Activated CD8-positive, alpha-beta memory T cell treated with anti-CD3 and anti-CD28 coated beads, Interleukin-2, amount 50 U/mL, for 1 hour (primary cell): ENCODE results near the gene OCLN.
"Not testable (repeated sequence)": the region's sequence is repeated elsewhere in the genome, so short reads cannot be mapped to it uniquely, and the experiment has no call there.

Experiments
- DNase-seq: peaks from one replicate; pipeline ENCODE4 v3.0.0-alpha.2; 2020; ENCODE audit errors: extremely low read depth

Gene OCLN

DNA sequence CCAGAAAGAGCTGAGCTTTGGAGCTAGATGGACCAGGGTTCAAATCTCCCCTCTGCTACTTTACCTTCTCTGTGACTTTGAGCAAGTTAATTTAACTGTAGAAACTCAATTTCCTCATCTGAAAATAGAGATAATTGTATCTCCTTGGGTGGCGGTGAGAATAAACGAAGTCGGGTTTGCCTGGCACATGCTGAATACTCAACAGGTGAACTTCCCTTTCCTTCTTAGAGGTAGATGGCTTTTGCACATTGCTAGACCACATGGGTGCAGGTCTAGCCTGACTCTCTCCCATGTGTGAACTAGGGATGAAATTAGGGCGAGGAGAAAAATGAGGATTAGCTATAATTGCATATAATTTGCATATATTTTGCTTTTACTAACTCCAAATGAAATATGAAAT lies 36.0 kb downstream of the OCLN start:
- no peak for DNase-seq

DNA sequence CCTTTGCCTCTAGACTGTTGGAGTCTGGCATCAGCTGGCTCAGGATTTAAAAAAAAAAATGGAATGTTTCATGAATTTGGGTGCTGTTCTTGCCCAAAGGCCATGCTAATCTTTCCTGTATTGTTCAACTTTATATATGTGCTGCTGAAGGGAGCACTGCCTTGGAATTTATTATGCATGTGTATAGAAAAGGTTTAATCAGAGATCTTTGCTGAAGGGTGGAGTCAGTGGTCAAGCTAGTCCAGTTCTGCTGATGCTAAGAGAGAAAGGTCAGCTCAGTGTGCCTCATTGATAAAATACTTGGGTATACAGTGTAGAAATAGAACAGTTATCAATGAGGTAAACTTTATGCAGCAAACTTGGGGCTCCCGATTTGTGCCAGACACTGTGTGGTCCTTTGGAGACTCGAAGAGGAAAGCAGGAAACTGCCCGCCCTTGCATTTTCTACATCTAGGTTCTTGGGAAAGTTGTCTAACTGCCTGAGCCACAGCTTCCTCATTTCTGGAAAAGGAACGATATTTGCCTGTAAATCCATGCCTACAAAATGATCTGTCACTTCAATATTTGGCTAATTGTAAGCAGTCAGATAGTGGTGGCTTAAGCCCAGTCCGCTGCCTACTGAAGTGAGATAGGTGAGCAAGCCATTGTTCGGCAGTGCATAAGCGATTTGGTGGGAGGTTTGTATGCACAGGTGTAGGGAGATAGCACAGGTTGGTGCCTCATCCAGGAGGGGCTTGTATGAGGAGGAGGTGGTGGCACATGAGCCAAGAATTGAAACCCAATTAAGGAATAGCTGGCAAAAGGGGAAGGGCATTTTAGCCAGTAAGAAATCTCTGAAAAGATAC lies 38.2 kb downstream of the OCLN start:
- DNase-seq, result no peak

DNA sequence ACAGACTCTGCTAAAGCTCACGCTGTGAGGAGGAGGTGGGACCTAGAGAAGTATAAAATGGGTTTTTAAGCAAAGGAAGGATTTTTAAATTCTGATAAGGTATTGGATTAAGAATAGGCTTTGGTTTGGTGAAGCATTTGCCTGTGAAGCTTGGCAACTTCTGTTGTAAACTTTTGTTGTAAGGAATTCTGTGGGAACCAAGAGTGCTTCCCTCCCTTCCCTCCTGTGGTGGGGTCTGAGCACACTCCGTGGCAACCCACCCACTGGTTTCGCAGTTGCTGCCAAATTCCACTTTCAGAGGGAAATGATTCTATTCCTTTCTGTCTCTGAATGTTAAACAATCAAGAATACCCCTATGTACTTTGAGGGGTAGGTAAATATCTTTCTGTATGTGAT lies 38.8 kb downstream of the OCLN start:
- DNase-seq, result no peak

DNA sequence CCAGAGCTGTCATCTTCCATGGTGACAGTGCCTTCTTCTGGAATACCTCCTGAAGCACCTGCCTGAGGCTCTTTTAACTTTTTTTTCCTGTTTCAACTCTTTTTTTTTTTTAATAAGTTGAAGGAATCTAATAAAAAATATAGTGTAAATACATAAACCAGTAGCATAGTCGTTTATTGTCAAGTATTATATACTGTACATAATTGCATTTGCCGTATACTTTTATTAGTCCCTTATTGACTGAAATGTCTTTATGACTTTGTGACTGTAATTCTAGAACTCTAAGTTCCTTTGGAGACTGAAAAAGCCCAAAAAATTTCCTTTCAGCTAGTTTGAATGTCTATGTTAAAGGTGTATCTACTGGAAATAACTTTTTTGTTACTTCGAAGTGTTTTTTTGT lies 45.3 kb downstream of the OCLN start:
- DNase-seq, result not testable (repeated sequence)

DNA sequence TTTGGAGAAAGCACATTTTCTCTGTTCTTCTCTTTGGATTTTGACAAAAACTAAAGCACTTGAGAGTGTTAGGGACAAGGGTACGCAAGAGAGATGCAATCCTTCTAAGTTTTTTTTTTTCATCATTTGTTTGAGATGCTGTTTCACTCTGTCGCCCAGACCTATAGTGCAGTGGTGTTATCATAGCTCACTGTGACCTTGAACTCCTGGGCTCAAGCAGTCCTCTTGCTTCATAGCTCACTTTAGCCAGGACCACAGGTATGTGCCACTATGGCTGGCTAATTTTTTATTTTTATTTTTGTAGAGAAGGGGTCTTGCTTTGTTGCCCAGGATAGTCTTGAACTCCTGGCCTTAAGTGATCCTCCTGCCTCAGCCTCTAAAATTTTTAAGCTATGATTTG lies 46.1 kb downstream of the OCLN start:
- DNase-seq, result not testable (repeated sequence)

DNA sequence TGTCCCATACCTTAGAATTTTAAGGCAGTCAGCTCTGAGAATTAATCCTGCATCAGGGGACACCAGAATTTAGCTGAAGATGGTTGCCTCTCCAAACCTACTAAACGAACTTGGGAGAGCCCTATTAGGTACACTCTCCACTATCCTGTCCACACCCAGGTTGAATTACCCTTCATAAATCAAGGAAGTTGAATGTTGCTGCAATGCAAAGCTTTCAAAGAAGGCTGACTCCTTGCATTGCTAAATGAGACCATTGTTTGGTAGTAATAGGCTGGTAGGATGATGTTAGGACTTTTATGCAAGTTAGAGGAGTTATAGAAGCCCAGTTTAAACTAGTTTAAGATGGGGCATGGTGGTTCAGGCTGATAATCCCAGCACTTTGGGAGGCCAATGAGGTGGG lies 48.8 kb downstream of the OCLN start:
- DNase-seq, result not testable (repeated sequence)

DNA sequence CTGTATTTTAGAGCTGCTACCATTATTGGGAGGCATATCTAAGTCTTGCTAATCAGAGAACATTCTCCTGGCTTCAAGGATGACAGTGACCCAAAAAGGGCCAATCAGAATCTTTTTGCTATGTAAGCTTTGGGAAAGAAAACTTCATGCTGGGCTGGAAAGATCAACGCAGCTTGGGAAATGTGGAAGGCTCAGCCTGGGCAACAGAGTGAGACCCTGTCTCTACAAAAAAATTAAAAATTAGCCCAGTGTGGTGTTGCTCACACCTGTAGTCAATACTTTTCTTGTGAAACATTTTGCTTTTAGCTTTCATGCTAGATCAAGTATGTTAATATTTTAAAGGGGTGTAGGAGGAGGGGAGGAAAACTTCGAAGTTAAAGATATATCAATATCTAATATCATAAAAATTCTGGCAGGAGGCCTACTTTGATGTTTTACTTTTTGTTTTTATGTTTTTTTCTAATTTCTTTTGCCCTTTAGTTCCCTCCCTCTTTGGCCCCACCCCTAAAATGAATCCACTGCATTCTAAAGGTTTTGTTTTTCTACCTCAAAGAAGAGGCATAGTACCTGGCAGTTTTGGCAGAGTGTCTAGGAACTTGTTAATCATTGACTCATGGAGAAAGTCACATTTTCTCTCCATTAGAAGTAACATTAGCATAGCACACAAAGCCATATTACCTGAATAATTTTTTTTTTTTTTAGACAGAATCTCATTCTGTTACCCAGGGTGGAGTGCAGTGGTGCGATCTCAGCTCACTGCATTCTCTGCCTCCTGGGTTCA lies 50.4 kb downstream of the OCLN start:
- not testable (repeated sequence) for DNase-seq

DNA sequence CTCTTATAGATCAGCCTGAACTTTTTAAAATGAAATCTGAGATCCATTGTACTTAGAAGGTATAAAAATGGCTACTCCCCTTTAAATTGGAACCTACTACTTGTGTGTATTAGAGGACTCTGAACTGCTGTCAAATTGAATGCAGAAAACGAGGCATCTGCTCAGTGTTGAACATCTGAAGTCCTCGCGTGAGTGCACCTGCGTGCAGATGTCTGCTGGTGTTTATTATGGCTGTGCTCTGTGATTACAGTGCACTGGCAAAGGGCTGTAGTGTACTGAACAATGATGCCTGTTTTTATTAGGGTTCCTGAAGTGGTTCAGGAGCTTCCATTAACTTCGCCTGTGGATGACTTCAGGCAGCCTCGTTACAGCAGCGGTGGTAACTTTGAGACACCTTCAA lies 52.0 kb downstream of the OCLN start:
- not testable (repeated sequence) for DNase-seq

DNA sequence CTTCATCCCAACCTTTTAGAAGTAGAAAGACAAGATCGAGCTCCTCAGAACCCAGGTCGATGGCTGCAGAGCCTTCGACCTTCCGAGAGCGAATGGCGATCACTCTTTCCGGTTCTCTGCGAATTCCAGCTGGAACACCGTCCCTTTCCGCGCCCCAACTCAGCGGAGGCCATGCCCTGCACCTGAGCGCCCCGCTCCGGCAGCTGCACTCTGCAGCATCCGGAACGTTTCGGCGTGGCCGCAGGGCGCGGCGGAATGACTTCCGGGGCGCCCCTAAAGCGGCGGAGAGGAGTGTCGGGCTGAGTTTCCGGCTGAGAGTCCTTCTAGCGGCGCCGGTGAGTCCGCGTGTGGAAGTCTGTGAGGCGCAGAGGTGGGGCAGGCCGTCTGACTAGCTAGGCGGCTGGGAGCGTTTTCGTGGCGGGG lies 67.3 kb downstream of the OCLN start, which contains the start of gene GTF2H2C:
TSS of gene GTF2H2C (plus strand) at position 284 of the 423 bp plus-strand sequence. CDS start 4,942 bp downstream, outside the sequence.
- peak; percentile 43 for DNase-seq

DNA sequence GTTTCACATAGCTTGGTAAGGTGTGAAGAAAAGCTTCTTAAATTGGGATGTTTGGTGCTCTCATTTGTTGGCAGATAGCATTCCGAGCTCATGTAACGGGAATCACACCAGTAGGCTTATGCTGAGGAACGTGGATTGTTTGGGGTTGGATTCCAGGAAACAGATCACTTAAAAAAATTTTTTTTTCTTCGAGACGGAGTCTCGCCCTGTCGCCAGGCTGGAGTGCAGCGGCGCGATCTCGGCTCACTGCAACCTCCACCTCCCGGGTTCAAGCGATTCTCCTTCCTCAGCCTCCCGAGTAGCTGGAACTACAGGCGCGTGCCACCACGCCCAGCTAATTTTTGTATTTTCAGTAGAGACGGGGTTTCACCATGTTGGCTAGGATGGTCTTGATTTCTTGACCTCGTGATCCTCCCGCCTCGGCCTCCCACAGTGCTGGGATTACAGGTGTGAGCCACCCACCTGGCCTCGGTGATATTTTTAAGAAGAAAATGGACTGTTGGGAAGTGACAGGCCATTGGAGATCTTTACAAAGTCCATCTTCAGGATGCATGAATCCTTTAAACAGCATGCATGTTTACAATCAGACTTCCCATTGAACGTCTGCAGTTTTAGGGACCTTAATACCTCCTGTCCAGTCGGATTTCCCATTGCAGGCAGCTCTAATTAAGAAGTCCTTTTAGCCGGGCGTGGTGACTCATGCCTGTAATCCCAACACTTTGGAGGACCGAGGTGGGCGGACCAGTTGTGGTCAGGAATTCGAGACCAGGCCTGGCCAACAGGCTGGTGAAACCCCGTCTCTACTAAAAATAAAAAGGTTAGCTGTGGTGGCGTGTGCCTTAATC lies 68.2 kb downstream of the OCLN start:
- not testable (repeated sequence) for DNase-seq

DNA sequence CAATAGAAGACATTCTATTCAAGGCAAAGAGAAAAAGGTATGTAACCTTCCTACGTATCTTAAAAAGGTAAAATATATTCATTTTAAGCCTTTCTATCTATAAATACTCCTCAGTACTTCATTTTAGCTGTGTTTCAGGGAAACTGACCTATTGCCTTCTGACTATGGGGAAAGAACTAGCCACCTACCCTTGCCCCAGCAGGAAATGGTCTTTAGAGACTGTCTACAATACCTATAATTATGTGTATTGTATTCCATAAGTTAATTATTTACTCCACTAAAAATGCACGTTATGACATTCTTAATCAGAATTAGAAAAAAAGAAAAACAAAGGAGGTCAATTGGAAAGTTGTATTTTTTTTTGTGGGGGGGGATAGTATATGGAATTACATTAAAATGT lies 73.6 kb downstream of the OCLN start:
- DNase-seq, result not testable (repeated sequence)

DNA sequence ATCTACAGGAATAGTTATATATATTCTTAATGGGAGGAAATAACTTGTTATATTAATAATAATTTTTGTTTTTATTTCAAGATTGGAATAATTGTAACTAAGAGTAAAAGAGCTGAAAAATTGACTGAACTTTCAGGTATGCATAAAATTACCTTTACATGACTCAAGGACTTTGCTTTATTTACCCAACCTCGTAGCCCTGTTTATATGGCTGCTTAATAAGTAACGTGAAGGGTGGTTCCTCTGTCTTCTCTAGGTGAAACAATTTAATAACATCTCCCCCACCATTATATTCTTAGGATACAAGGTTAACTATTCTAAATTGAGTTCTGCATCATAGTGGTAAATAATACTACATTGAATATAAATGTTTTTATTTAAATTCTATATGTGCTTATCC lies 75.5 kb downstream of the OCLN start:
- DNase-seq, result not testable (repeated sequence)

DNA sequence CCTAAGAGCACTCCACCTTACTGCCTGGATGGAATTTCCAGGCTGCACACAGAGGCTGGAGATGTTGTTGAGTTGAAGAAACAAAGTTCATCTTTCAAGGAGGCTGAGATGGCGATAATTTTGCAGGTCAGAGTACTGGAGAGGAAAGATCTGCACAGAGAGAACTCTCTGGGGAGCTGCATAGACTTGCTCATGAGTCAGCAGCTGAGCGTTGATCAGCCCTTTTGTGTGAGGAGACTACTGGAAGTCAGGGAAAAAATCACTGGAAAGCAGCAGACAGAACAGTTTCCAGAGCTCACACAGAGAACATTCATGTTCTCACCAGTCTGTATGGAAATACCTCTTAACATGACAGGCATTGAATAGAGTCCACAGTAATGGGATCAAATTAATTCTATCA lies 90.8 kb downstream of the OCLN start:
- DNase-seq, result not testable (repeated sequence)

DNA sequence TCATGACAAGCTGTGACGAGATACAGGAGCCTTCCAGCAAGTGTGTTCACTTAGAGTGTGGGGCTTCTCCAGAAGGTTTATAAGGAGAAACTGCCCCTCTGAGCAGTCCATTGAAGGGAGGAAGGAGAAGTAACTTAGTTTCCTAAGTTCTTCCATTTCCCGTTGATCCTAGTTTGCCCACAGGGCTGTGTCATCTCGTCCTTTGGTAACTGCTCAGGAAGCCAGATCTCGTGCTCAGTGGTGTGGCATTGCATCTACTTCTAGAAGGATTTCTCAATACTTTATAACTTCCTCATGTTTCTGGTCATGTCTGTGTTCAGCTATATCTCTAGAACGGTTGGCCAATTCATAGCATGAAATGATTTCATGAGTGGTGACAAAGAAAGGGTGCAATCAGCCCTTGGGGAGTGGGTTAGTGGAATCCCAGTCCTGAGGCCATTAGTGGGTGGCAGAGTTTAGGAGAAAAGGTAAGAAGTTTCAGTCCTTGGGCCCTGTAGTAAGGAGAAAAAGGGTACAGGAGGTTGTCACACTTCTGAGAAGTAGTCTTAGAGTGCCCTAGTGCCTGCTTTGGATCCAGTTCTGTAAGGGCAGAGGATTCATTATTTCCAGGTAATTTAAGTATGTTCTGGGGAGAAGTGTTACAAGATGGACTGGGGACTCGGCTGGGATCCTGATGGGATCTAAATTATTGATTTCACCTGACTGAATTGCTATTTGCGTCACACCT lies 103.7 kb downstream of the OCLN start:
- not testable (repeated sequence) for DNase-seq

DNA sequence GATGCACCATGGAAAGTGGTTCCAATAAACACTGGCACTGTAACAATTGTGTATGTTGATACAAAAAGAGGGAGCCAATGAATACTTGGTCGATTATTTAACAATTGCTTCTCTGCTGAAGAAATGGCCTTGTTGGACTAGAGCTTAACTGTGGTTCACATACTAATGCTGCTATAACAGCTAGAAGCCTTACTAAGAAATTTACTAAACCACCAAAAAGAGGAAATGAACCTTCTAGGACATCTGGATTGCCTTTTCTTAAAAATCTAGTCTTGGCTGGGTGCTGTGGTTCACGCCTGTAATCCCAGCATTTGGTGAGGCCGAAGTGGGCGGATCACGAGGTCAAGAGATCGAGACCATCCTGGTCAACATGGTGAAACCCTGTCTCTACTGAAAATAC lies 109.4 kb downstream of the OCLN start:
- DNase-seq, result not testable (repeated sequence)

DNA sequence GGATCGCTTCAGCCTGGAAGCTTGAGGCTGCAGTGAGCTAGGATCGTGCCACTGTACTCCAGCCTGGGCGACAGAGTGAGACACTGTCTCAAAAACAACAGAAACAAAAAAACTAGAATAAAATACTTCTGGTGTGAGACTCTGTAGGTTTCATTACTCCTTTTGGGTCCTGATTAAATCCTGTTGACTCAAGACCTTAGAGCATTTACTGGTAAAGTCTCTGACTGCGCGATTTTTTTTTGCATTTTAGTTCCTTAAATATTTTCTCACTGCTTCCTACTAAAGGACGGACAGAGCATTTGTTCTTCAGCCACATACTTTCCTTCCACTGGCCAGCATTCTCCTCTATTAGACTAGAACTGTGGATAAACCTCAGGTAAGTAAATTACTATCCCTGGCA lies 114.2 kb downstream of the OCLN start:
- not testable (repeated sequence) for DNase-seq
